PC-3 (cell line): ENCODE measurements around the gene JAZF1.

Experiments used
- CTCF ChIP-seq: fragments of 300-600 bp; sonication (generic); conservative IDR thresholded peaks from 2 replicates; pipeline ENCODE4 v1.5.1; 2017; ENCODE audit warnings: antibody characterized with exemption, low read depth, mild to moderate bottlenecking, low read length
- EZH2phosphoT487 ChIP-seq: fragments of 300-600 bp; sonication (generic); IDR thresholded peaks from 2 replicates; pipeline ENCODE4 v1.6.1; 2018; ENCODE audit warnings: mild to moderate bottlenecking, antibody characterized with exemption, low read length, borderline replicate concordance

GRCh38 chr7:28217143-28217542, 36.5 kb upstream of the JAZF1 start:
- TF ChIP-seq CTCF: no peak
- no peak for TF ChIP-seq EZH2phosphoT487
